MM.1S (cell line): ENCODE results near the gene ASB2.

ENCODE experiments used
- DNase-seq: peaks from one replicate; pipeline ENCODE4 v3.0.0-alpha.2; 2015
- H2AFZ ChIP-seq: fragments of 300-600 bp; sonication (generic); 2 replicates; pipeline ENCODE4 v1.6.0; 2016; ENCODE audit warnings: antibody characterized with exemption, low read length
- H3F3A ChIP-seq: fragments of 300-600 bp; sonication (generic); 2 replicates; pipeline ENCODE4 v1.6.1; 2016; ENCODE audit warnings: mild to moderate bottlenecking, antibody characterized with exemption, low read length, moderate library complexity, mixed read lengths; ENCODE audit not compliant: insufficient read depth
- H3K27ac ChIP-seq: fragments of 300-600 bp; sonication (generic); 2 replicates; pipeline ENCODE4 v1.5.1; 2016; ENCODE audit warnings: mild to moderate bottlenecking, low read length
- H3K27me3 ChIP-seq: fragments of 300-600 bp; sonication (generic); replicated peaks from 2 replicates; pipeline ENCODE4 v1.6.0; 2016; ENCODE audit warnings: low read length; ENCODE audit not compliant: insufficient read depth
- H3K36me3 ChIP-seq: fragments of 300-600 bp; sonication (generic); replicated peaks from 2 replicates; pipeline ENCODE4 v1.6.1; 2016; ENCODE audit warnings: mild to moderate bottlenecking, low read length, mixed read lengths; ENCODE audit not compliant: insufficient read depth
- H3K4me1 ChIP-seq: fragments of 300-600 bp; sonication (generic); 2 replicates; pipeline ENCODE4 v1.6.1; 2016; ENCODE audit warnings: low read length, mixed read lengths
- H3K4me2 ChIP-seq: fragments of 300-600 bp; sonication (generic); 2 replicates; pipeline ENCODE4 v1.6.0; 2016; ENCODE audit warnings: low read depth, low read length
- H3K4me3 ChIP-seq: fragments of 300-600 bp; sonication (generic); 2 replicates; pipeline ENCODE4 v1.5.1; 2016; ENCODE audit warnings: low read length, mixed read lengths
- H3K79me2 ChIP-seq: fragments of 300-600 bp; sonication (generic); 2 replicates; pipeline ENCODE4 v1.6.1; 2016; ENCODE audit warnings: mixed run types, low read length, mixed read lengths
- H3K9ac ChIP-seq: fragments of 300-600 bp; sonication (generic); 2 replicates; pipeline ENCODE4 v1.6.1; 2016; ENCODE audit warnings: low read length, mixed read lengths
- H3K9me2 ChIP-seq: fragments of 300-600 bp; sonication (generic); replicated peaks from 2 replicates; pipeline ENCODE4 v1.6.1; 2016; ENCODE audit warnings: mild to moderate bottlenecking, low read length, mixed read lengths; ENCODE audit not compliant: insufficient read depth
- H3K9me3 ChIP-seq: fragments of 300-600 bp; sonication (generic); replicated peaks from 2 replicates; pipeline ENCODE4 v1.6.1; 2016; ENCODE audit warnings: mild to moderate bottlenecking, low read length, mixed read lengths; ENCODE audit not compliant: insufficient read depth
- H4K20me1 ChIP-seq: fragments of 300-600 bp; sonication (generic); 2 replicates; pipeline ENCODE4 v1.6.1; 2016; ENCODE audit warnings: mild to moderate bottlenecking, low read length, moderate library complexity, mixed read lengths; ENCODE audit not compliant: insufficient read depth
- EZH2 ChIP-seq: fragments of 300-600 bp; sonication (generic); optimal IDR thresholded peaks from 2 replicates; pipeline ENCODE3; 2017; ENCODE audit warnings: low read depth, mild to moderate bottlenecking, antibody characterized with exemption, low read length, mixed read lengths
- EZH2phosphoT487 ChIP-seq: fragments of 300-600 bp; sonication (generic); IDR thresholded peaks from 2 replicates; pipeline ENCODE4 v1.6.1; 2018; ENCODE audit warnings: antibody characterized with exemption, low read length
- TF ChIP-seq, protein P1 (sequence below): fragments of 300-600 bp; sonication (generic); IDR thresholded peaks from 2 replicates; pipeline ENCODE4 v1.5.1; 2016; ENCODE audit warnings: antibody characterized with exemption, low read length, mixed read lengths

The ASB2 gene

DNA sequence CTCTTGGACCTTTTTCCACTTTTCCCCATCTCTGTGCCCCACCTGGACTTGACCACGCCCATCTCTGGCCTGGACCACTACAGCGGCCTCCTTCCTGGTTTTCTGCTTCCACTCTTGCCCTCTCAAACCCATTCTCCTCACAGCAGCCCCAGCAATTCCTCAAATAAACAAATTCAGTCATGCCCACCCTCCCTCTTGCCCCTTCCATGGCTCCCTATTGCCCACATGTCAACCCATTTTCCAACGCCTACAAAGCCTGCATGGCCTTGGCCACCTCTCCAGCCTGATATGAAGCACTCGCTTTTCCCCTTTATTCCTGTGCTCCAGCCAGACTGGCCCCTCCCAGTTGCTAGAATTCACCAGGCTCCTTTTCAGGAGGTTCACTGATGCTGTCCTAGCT, 43.9 kb upstream of the ASB2 start:
- H3K4me3 ChIP-seq: no peak overlapping the region
- H3K36me3 ChIP-seq: no peaks in the 10 kb centered on the region
- TF ChIP-seq EZH2 (no peak), EZH2phosphoT487 (no peak)
- TF ChIP-seq, protein P1, sequence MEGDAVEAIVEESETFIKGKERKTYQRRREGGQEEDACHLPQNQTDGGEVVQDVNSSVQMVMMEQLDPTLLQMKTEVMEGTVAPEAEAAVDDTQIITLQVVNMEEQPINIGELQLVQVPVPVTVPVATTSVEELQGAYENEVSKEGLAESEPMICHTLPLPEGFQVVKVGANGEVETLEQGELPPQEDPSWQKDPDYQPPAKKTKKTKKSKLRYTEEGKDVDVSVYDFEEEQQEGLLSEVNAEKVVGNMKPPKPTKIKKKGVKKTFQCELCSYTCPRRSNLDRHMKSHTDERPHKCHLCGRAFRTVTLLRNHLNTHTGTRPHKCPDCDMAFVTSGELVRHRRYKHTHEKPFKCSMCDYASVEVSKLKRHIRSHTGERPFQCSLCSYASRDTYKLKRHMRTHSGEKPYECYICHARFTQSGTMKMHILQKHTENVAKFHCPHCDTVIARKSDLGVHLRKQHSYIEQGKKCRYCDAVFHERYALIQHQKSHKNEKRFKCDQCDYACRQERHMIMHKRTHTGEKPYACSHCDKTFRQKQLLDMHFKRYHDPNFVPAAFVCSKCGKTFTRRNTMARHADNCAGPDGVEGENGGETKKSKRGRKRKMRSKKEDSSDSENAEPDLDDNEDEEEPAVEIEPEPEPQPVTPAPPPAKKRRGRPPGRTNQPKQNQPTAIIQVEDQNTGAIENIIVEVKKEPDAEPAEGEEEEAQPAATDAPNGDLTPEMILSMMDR: no peak
- H3K9ac ChIP-seq: no peak overlapping the region
- no peaks in the 10 kb centered on the region for H3K27me3 ChIP-seq
- peaks cover 21% of the 10 kb centered on the region for H3F3A ChIP-seq
- H3K79me2 ChIP-seq: no peaks in the 10 kb centered on the region
- H3K9me3 ChIP-seq: no peaks in the 10 kb centered on the region
- no peak overlapping the region for H2AFZ ChIP-seq
- no peaks in the 10 kb centered on the region for H3K9me2 ChIP-seq
- DNase-seq: no peak
- peaks cover 34% of the 10 kb centered on the region for H3K4me1 ChIP-seq
- H4K20me1 ChIP-seq: no peaks in the 10 kb centered on the region
- no peak overlapping the region for H3K4me2 ChIP-seq
- H3K27ac ChIP-seq: peak overlapping the region; percentile 94; the same call in 1 of the 2 replicates

DNA sequence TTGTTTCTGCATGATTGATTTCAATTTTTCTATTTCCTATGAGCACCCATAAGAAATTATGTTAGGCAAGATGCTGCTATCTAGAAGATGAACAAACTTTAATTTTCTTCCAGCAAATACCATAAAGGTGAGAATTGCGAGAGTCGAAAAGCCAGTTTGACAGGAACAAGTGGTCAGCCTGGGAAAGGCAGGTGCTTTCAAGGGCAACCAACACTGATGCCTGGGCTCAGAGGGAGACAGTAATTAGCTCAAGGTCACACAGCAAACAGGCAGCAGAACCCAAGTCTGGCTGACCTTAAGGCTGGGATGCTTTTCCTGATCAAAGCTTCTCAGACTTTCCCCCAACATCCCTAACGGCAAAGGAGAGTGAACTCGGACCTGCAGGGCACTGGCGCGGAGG, 43.0 kb upstream of the ASB2 start:
- TF ChIP-seq EZH2 (no peak), EZH2phosphoT487 (no peak)
- TF ChIP-seq, protein P1: no peak
- Histone ChIP-seq H3K27ac (no peak overlapping the region), H2AFZ (no peak overlapping the region), H3K4me2 (no peak overlapping the region), H3K36me3 (no peaks in the 10 kb centered on the region), H3K9ac (no peak overlapping the region), H3K27me3 (no peaks in the 10 kb centered on the region), H3K79me2 (no peaks in the 10 kb centered on the region), H3K9me3 (no peaks in the 10 kb centered on the region), H3F3A (peaks cover 21% of the 10 kb centered on the region), H3K4me1 (peaks cover 41% of the 10 kb centered on the region), H3K4me3 (no peak overlapping the region), H4K20me1 (no peaks in the 10 kb centered on the region), H3K9me2 (no peaks in the 10 kb centered on the region)
- DNase-seq: no peak

DNA sequence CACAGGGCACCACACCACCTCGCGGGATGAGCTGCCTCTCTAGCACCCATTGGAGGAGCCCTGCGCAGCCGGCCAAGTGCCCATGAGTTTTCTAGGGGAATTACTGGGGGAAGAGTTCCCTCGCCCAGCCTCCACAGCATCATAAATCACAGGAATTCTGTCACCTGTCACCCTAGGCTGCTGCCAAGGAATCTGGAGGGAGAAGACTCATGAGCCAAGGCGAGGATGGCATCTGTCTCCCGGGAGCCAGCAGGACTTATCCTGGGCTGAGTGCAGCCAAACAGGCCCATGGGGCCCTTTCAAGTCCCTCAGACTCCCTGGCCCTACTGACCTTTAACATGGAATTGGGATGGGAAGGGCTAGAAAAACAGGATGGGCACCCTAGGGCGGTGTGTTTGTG, 41.9 kb upstream of the ASB2 start:
- H2AFZ ChIP-seq: no peak overlapping the region

More for the DNA sequence above, 41.9 kb upstream of the ASB2 start:
- TF ChIP-seq, protein P1: no peak
- TF ChIP-seq EZH2 (no peak), EZH2phosphoT487 (no peak)
- Histone ChIP-seq H3K27ac (no peak overlapping the region), H3F3A (peaks cover 21% of the 10 kb centered on the region), H3K4me3 (no peak overlapping the region), H3K4me1 (peaks cover 45% of the 10 kb centered on the region), H4K20me1 (no peaks in the 10 kb centered on the region), H3K9me2 (no peaks in the 10 kb centered on the region), H3K9me3 (no peaks in the 10 kb centered on the region), H3K9ac (no peak overlapping the region), H3K4me2 (no peak overlapping the region), H3K27me3 (no peaks in the 10 kb centered on the region), H3K79me2 (no peaks in the 10 kb centered on the region), H3K36me3 (no peaks in the 10 kb centered on the region)
- DNase-seq: no peak
